Measurements from ENCODE around the gene KIF24. TPM values are rescaled to one million over a fixed set of nuclear protein-coding genes. Genes with fewer than 3 reads are reported as not detected.

Gene KIF24
- 4.1 and 7.3 TPM in 2 replicates for total RNA-seq

GRCh38 chr9:34328987-34329832 is at the start of gene KIF24, which contains the start of gene NUDT2:
Gene KIF24, minus strand, starts transcription at chr9:34329268. Its CDS starts 17,922 bp downstream, at chr9:34311346.
Gene NUDT2, plus strand, starts transcription at chr9:34329569. Its CDS starts 9,471 bp downstream, at chr9:34339040.

GRCh38 chr9:34376596-34377403 is 47.7 kb upstream of the KIF24 start, which contains the start of gene MYORG:
Gene MYORG, minus strand, starts transcription at chr9:34376898. Its CDS starts 3,955 bp downstream, at chr9:34372943.

Small RNAs within 50 kb of the gene (small RNA-seq; reads per million reads assigned to genes)
- gene RNU2-50P = not detected

Other genes with a start within 250 kb of the KIF24 start
- 28.9 and 36.0 TPM in 2 replicates for gene DCAF12, start 202.6 kb downstream of the KIF24 start, total RNA-seq
- 44.9 and 46.7 TPM in 2 replicates for gene UBAP1, start 150.2 kb downstream of the KIF24 start, total RNA-seq
- gene NUDT2, start 301 bp upstream of the KIF24 start, total RNA-seq = 9.7 and 32.8 TPM in 2 replicates
- gene MYORG, start 47.6 kb upstream of the KIF24 start, total RNA-seq = 2.8 and 5.2 TPM in 2 replicates
- gene FAM219A, start 129.3 kb upstream of the KIF24 start, total RNA-seq = 18.8 and 25.6 TPM in 2 replicates
- gene DNAI1, start 129.5 kb upstream of the KIF24 start, total RNA-seq = 0.07 TPM in 1 of 2 replicates, not detected in the other
- gene ENHO, start 193.7 kb upstream of the KIF24 start, total RNA-seq = 0.22 TPM in 1 of 2 replicates, not detected in the other